ENCODE measurements around the gene MSTN.

Gene MSTN

DNA sequence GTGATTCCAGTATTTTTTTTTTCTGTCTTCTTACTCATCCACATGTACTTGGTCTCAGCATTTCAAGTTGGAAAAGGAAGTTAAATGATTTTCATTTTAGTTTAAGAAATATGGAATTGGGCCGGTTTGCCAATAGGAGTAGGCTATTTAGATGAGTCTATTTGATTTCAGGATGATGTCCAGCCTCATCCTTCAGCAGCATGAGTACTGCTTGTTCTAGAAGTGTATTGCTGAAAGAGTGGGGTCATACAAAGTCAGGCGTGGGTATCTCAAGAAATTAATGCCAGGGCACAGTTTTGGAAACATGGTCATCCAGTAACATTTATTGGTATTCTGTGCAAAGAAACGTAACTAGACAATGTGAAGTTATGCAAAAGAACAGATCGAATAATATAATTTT, 44.9 kb upstream of the MSTN start:
- H3K79me2 ChIP-seq (ENCODE audit: insufficient read depth, low read depth), result no peaks in the 10 kb centered on the region
- H2AFZ ChIP-seq (ENCODE audit: low read depth), result no peak overlapping the region
- no peaks in the 10 kb centered on the region for H3K27me3 ChIP-seq (ENCODE audit: insufficient read depth, low read depth)
- H3K36me3 ChIP-seq (ENCODE audit: insufficient read depth), result no peaks in the 10 kb centered on the region
- TF ChIP-seq, protein P1, sequence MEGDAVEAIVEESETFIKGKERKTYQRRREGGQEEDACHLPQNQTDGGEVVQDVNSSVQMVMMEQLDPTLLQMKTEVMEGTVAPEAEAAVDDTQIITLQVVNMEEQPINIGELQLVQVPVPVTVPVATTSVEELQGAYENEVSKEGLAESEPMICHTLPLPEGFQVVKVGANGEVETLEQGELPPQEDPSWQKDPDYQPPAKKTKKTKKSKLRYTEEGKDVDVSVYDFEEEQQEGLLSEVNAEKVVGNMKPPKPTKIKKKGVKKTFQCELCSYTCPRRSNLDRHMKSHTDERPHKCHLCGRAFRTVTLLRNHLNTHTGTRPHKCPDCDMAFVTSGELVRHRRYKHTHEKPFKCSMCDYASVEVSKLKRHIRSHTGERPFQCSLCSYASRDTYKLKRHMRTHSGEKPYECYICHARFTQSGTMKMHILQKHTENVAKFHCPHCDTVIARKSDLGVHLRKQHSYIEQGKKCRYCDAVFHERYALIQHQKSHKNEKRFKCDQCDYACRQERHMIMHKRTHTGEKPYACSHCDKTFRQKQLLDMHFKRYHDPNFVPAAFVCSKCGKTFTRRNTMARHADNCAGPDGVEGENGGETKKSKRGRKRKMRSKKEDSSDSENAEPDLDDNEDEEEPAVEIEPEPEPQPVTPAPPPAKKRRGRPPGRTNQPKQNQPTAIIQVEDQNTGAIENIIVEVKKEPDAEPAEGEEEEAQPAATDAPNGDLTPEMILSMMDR (conservative IDR thresholded peaks at IDR 0.05; ENCODE audit: low read depth, low read length), result no peak
- H3K4me3 ChIP-seq (IDR thresholded peaks at IDR 0.05; ENCODE audit: insufficient read depth, low read depth, low read length), result no peak overlapping the region
- no peak overlapping the region for H3K4me2 ChIP-seq
- no peaks in the 10 kb centered on the region for H3K4me1 ChIP-seq (ENCODE audit: low read depth, poor library complexity, severe bottlenecking)
- H3K27ac ChIP-seq, result no peak overlapping the region
- H3K9ac ChIP-seq, result no peak overlapping the region
- no peaks in the 10 kb centered on the region for H4K20me1 ChIP-seq (ENCODE audit: insufficient read depth)

GRCh38 chr2:190106783-190107182, 44.3 kb upstream of the MSTN start:
- Histone ChIP-seq H3K4me3 (IDR thresholded peaks at IDR 0.05; ENCODE audit: insufficient read depth, low read depth, low read length) (no peak overlapping the region), H3K27me3 (ENCODE audit: insufficient read depth, low read depth) (no peaks in the 10 kb centered on the region), H3K4me1 (ENCODE audit: low read depth, poor library complexity, severe bottlenecking) (no peaks in the 10 kb centered on the region), H2AFZ (ENCODE audit: low read depth) (no peak overlapping the region), H4K20me1 (ENCODE audit: insufficient read depth) (no peaks in the 10 kb centered on the region), H3K27ac (no peak overlapping the region), H3K9ac (no peak overlapping the region), H3K79me2 (ENCODE audit: insufficient read depth, low read depth) (no peaks in the 10 kb centered on the region), H3K4me2 (no peak overlapping the region), H3K36me3 (ENCODE audit: insufficient read depth) (no peaks in the 10 kb centered on the region)
- TF ChIP-seq, protein P1 (conservative IDR thresholded peaks at IDR 0.05; ENCODE audit: low read depth, low read length), result no peak

GRCh38 chr2:190105554-190105953, 43.0 kb upstream of the MSTN start:
- H3K27me3 ChIP-seq (ENCODE audit: insufficient read depth, low read depth), result no peaks in the 10 kb centered on the region
- no peak overlapping the region for H3K4me2 ChIP-seq
- H3K9ac ChIP-seq, result no peak overlapping the region
- no peak overlapping the region for H3K4me3 ChIP-seq (IDR thresholded peaks at IDR 0.05; ENCODE audit: insufficient read depth, low read depth, low read length)
- no peak overlapping the region for H3K27ac ChIP-seq
- no peaks in the 10 kb centered on the region for H3K4me1 ChIP-seq (ENCODE audit: low read depth, poor library complexity, severe bottlenecking)
- H3K79me2 ChIP-seq (ENCODE audit: insufficient read depth, low read depth), result no peaks in the 10 kb centered on the region
- H4K20me1 ChIP-seq (ENCODE audit: insufficient read depth), result no peaks in the 10 kb centered on the region
- TF ChIP-seq, protein P1 (conservative IDR thresholded peaks at IDR 0.05; ENCODE audit: low read depth, low read length), result no peak
- no peak overlapping the region for H2AFZ ChIP-seq (ENCODE audit: low read depth)
- H3K36me3 ChIP-seq (ENCODE audit: insufficient read depth), result no peaks in the 10 kb centered on the region

DNA sequence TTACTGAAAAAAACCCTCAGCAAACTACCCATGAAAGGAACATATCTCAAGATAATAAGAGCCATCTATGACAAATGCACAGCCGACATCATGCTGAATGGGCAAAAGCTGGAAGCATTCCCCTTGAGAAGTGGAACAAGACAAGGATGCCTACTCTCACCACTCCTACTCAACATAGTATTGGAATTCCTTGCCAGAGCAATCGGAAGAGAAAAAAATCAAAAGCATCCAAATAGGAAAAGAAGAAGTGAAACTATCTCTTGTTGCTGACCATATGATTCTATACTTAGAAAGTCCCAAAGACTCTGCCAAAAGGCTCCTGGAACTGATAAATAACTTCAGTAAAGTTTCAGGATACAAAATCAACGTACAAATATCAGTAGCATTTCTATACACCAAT, 40.6 kb upstream of the MSTN start:
- Histone ChIP-seq H3K4me1 (ENCODE audit: low read depth, poor library complexity, severe bottlenecking) (no peaks in the 10 kb centered on the region), H3K27me3 (ENCODE audit: insufficient read depth, low read depth) (no peaks in the 10 kb centered on the region), H3K4me2 (no peak overlapping the region), H4K20me1 (ENCODE audit: insufficient read depth) (no peaks in the 10 kb centered on the region), H3K79me2 (ENCODE audit: insufficient read depth, low read depth) (no peaks in the 10 kb centered on the region), H2AFZ (ENCODE audit: low read depth) (no peak overlapping the region), H3K27ac (no peak overlapping the region), H3K4me3 (IDR thresholded peaks at IDR 0.05; ENCODE audit: insufficient read depth, low read depth, low read length) (no peak overlapping the region), H3K9ac (no peak overlapping the region), H3K36me3 (ENCODE audit: insufficient read depth) (no peaks in the 10 kb centered on the region; the same call in 1 of the 2 replicates)
- TF ChIP-seq, protein P1 (conservative IDR thresholded peaks at IDR 0.05; ENCODE audit: low read depth, low read length), result no peak

All from KMS-11 (cell line).